Cardiac fibroblast (primary cell): ENCODE results near the gene ELF5.
A peak's percentile ranks its signal among the peaks of the same experiment; 100 is the strongest.

ENCODE experiments used
- DNase-seq, 2 donors: peaks; one replicate each; pipeline versions ENCODE4 v3.0.0 to v3.0.0-alpha.2; 2010; ENCODE audit warnings: low read depth in 2 of 2
- H3K4me3 ChIP-seq, 2 donors: replicated peaks in 1 of 2; 1 replicate in 1 of 2; 2 replicates in 1 of 2; pipeline ENCODE4 v1.5.1; 2011; ENCODE audit warnings: low read depth in 2 of 2, low read length in 2 of 2, mild to moderate bottlenecking in 2 of 2, moderate library complexity in 1 of 2
- TF ChIP-seq, protein P1 (sequence below): IDR thresholded peaks from one replicate; pipeline ENCODE4 v1.5.1; 2011; ENCODE audit warnings: low read depth, mild to moderate bottlenecking, low read length, inconsistent platforms

The ELF5 gene

GRCh38 chr11:34478845-34479663, 34.5 kb downstream of the ELF5 start:
- DNase-seq: no peak
- no peak overlapping the region for H3K4me3 ChIP-seq
- TF ChIP-seq, protein P1, sequence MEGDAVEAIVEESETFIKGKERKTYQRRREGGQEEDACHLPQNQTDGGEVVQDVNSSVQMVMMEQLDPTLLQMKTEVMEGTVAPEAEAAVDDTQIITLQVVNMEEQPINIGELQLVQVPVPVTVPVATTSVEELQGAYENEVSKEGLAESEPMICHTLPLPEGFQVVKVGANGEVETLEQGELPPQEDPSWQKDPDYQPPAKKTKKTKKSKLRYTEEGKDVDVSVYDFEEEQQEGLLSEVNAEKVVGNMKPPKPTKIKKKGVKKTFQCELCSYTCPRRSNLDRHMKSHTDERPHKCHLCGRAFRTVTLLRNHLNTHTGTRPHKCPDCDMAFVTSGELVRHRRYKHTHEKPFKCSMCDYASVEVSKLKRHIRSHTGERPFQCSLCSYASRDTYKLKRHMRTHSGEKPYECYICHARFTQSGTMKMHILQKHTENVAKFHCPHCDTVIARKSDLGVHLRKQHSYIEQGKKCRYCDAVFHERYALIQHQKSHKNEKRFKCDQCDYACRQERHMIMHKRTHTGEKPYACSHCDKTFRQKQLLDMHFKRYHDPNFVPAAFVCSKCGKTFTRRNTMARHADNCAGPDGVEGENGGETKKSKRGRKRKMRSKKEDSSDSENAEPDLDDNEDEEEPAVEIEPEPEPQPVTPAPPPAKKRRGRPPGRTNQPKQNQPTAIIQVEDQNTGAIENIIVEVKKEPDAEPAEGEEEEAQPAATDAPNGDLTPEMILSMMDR: no peak

DNA sequence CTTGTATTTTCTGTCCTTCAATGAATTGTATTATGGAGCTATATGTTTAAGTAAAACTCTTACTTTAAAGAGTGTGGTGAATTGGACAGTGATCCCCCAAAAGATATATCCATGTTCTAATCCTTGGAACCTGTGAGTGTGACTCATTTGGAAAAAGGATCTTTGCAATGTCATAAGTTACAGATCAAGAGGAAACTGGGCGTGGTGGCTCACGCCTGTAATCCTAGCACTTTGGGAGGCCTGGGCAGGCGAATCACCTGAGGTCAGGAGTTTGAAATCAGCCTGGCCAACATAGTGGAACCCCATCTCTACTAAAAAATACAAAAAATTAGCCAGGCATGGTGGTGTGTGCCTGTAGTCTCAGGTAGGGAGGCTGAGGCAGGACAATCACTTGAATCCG, 36.7 kb downstream of the ELF5 start:
- TF ChIP-seq, protein P1: no peak
- DNase-seq: no peak
- H3K4me3 ChIP-seq: no peak overlapping the region

DNA sequence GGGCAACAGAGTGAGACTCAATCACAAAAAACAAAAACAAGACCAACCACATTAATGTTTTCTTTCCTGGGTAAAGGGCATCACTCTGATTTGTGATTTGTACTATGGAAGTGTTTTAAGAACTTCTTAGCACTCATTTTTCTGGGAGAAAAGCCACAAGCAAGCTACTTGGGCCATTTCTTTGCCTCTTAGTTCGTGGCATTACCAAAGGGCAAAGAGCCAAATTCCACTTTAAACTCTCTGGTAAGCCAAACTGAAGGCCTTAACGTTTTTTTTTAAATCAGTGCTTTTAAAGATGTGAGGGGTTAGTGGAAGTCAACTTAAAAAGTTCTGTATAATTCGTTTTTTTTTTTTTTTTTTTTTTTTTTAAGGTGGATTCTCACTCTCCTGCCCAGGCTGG, 37.9 kb downstream of the ELF5 start:
- TF ChIP-seq, protein P1: no peak
- DNase-seq: no peak
- H3K4me3 ChIP-seq: no peak overlapping the region

DNA sequence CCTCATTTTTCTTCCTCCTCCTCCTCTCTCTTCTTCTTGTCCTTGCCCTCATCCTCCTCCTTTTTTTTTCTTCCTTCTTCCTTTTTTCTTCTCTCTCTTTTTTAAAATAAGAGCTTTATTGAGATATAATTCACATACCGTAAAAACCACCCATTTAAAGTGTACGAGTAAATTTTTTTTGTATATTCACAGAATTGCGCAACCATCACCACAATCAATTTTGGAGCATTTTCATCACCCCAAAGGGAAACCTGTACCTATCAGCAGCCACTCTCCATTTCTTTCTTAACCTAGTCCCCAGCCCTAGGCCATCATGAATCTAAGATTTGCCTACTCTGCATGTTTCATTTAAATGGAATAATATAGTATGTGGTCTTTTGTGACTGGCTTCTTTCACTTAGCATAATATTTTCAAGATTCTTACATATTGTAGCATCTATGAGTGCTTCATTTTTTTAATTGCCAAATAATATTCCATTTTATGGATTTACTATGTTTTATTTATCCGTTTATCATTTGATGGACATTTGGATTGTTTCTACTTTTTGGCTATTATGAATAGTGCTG, 39.9 kb downstream of the ELF5 start:
- no peak for DNase-seq
- no peak overlapping the region for H3K4me3 ChIP-seq
- TF ChIP-seq, protein P1: no peak

- H3K4me3 ChIP-seq: no peak overlapping the region
- TF ChIP-seq, protein P1: peak; percentile 77
- peak; percentile 31 to 53 for DNase-seq
Observed at GRCh38 chr11:34468209-34468841, 45.3 kb downstream of the ELF5 start.

DNA sequence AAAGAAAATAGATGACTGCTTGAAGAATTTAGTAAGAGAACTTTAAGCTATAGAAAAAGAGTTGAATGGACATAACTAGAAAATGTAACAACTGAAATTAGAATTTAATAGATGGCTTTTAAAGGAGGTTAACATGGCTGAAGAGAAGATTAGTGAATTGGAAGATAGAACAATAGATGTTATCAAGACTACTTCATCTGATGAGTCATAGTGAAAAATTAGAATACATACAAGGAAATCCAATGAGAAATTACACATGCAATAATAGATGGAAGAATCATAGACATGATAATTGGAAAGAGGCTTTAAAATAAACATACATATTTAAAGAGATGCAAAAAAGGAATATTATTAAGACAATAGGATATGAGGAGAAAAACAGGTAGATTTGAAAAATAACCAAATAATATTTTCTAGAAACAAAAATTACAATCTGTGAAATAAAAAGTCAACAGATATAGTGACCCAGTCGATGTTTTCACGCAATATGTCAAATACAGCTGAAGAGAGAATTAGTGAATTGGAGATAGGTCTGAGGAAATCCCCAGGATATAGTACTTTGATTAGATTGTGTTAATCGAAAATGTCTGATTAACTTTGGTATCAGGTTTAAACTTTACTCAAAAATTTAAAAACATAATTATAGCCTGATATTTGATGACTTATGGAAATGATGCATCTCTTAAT, 46.6 kb downstream of the ELF5 start:
- TF ChIP-seq, protein P1: no peak
- DNase-seq: peak in 1 of 2 donors; percentile 6
- H3K4me3 ChIP-seq: no peak overlapping the region
